Myocyte (in vitro differentiated cells): ENCODE data around the gene UMAD1. TPM values are rescaled to one million over a fixed set of nuclear protein-coding genes. Genes with fewer than 3 reads are reported as not detected.
"Not testable (repeated sequence)": the region's sequence is repeated elsewhere in the genome, so short reads cannot be mapped to it uniquely, and the experiment has no call there.

Experiments used
- DNase-seq: peaks from one replicate; pipeline ENCODE4 v3.0.0-alpha.2; 2012; ENCODE audit warnings: low read depth
- total RNA-seq: library from RNA; depleted of rRNA; stranded (reverse); fragments of >200 nt; gene quantifications from 2 replicates; pipeline ENCODE4 v1.2.3, GENCODE V29; 2014

Gene UMAD1
- total RNA-seq, 1 donor from 2014 or later = 17.5 TPM

- no peak for DNase-seq
Observed at GRCh38 chr7:7793921-7794320, 153.4 kb downstream of the UMAD1 start.

GRCh38 chr7:7795203-7795602 is 154.7 kb downstream of the UMAD1 start:
- no peak for DNase-seq

GRCh38 chr7:7795630-7796121 is 155.1 kb downstream of the UMAD1 start:
- DNase-seq = no peak

GRCh38 chr7:7798510-7798909 is 158.0 kb downstream of the UMAD1 start:
- no peak for DNase-seq

- no peak for DNase-seq
Observed at GRCh38 chr7:7799138-7799537, 158.6 kb downstream of the UMAD1 start.

GRCh38 chr7:7802531-7802930 is 162.0 kb downstream of the UMAD1 start:
- no peak for DNase-seq

GRCh38 chr7:7803715-7804178 is 163.2 kb downstream of the UMAD1 start:
- DNase-seq = no peak

GRCh38 chr7:7804822-7805221 is 164.3 kb downstream of the UMAD1 start:
- not testable (repeated sequence) for DNase-seq

GRCh38 chr7:7805511-7806153 is 165.1 kb downstream of the UMAD1 start:
- DNase-seq = no peak

GRCh38 chr7:7808156-7808555 is 167.6 kb downstream of the UMAD1 start:
- no peak for DNase-seq

GRCh38 chr7:7808626-7809025 is 168.1 kb downstream of the UMAD1 start:
- DNase-seq = no peak

GRCh38 chr7:7810380-7810779 is 169.8 kb downstream of the UMAD1 start:
- no peak for DNase-seq

- no peak for DNase-seq
Observed at GRCh38 chr7:7810826-7811225, 170.3 kb downstream of the UMAD1 start.

GRCh38 chr7:7812112-7812511 is 171.6 kb downstream of the UMAD1 start:
- DNase-seq = no peak

- DNase-seq = no peak
Observed at GRCh38 chr7:7815395-7815794, 174.8 kb downstream of the UMAD1 start.

GRCh38 chr7:7816084-7816483 is 175.5 kb downstream of the UMAD1 start:
- no peak for DNase-seq

- no peak for DNase-seq
Observed at GRCh38 chr7:7816816-7817536, 176.4 kb downstream of the UMAD1 start.

- DNase-seq = no peak
Observed at GRCh38 chr7:7817748-7818147, 177.2 kb downstream of the UMAD1 start.

- DNase-seq = not testable (repeated sequence)
Observed at GRCh38 chr7:7818179-7818578, 177.6 kb downstream of the UMAD1 start.

- no peak for DNase-seq
Observed at GRCh38 chr7:7819442-7820247, 179.1 kb downstream of the UMAD1 start.

GRCh38 chr7:7820409-7820808 is 179.9 kb downstream of the UMAD1 start:
- DNase-seq = no peak

- no peak for DNase-seq
Observed at GRCh38 chr7:7820939-7821338, 180.4 kb downstream of the UMAD1 start.
